Measurements from ENCODE around the gene SUB1.
"Not testable (repeated sequence)": the region's sequence is repeated elsewhere in the genome, so short reads cannot be mapped to it uniquely, and the experiment has no call there.

SUB1 gene

DNA sequence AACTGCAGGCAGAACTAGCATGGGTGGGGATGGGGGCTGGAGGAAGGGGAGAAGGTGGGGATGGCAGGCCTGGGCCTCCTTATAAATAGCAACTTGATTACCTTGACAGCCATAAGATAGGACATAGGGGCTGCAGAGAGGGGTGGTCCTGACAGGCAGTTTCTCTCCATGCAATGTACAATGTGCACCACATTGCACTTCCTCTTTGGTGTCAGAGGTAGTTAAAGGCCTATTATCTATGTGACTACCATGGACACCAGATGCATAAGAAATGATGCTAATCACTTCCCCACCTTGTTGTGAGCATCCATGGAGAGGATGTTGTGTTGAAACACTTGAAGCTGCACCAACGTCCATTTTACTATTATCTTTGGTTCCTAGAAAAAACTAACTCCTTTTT is 20.2 kb upstream of the SUB1 start:
- DNase-seq (ENCODE audit: low read depth in 2 of 2): no peak

DNA sequence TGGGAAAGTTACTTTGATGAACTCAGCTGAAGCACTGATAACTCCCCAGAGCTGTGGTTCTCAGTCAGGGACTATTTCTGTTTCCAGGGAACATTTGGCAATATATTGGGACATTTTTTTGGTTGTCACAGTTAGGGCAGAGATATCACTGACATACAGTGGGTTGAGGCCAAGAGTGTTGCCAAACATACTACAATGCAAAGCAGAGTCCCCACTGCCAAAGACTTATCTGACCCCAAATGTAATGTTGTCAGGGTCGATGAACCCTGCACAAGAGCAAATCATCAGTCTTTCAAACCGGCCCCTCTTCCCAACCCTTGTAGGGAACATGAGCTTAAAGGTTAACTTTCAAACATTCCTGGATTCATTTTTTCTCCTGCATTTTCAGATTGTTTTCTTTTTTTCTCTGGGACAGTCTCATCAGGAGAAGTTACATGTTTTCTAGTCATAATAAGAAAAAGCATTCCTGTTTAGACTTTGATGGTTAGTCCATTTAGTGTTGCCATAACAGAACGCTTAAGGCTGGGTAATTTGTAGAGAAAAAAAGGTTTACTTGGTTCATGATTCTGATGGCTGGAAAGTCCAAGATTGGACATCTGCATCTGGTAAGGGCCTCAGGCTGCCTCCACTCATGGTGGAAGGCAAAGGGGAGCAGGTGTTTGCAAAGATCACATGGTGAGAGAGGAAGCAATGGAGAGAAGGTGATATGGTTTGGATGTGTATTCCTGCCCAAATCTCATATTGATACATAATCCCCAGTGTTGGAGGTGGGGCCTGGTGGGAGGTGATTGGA is 18.8 kb upstream of the SUB1 start:
- DNase-seq (ENCODE audit: low read depth in 2 of 2): no peak

DNA sequence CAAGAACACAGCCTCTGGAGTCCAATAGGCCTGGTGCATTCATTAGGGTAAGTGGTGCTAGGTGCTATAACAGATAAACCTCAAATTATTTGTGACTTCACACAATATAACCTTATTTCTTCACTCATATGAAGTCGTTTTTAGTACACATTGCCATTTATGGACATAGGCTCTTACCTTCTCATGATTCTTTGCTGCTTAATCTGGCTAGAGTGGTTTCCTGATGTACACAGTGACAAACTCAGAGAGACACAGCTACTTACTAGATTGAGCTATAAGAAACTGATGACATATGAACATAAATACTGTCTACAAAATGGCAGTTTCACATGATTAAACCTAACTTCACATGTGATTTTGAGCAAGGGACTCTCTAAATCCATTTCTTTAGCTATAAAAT is 14.2 kb upstream of the SUB1 start:
- DNase-seq (ENCODE audit: low read depth in 2 of 2): no peak

DNA sequence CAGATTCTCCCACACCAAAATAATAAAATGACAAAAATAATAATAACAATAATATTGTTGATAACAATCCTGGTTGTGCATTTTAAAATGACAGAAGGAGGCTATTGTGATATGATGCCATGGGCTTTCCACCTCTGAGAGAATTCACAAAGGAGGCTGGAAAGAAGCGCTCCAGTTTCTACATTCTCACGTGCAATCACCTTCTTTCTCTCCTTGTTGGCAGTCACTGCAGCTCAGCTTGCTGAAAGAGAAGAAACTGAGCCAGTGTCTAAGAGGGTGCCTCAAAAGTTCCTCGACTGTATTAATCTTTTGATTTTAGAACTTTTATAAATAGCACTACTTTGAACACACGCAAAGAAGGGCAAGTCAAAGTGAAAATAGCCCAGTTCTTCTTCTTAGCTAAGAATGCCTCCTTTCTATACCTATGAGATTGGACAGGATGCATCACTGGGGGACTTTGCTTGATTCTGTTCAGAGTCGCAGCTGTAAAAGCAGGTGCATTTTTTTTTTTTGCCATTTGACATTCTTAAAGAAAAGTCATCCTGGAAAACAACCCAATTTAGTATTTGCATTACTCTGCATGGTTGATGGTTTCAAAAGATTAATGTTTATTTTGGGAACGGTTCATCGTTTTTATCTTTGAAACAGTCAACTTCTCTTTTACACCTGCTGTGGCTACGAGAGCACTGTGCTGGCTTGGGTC is 12.4 kb upstream of the SUB1 start:
- DNase-seq (ENCODE audit: low read depth in 2 of 2): no peak

DNA sequence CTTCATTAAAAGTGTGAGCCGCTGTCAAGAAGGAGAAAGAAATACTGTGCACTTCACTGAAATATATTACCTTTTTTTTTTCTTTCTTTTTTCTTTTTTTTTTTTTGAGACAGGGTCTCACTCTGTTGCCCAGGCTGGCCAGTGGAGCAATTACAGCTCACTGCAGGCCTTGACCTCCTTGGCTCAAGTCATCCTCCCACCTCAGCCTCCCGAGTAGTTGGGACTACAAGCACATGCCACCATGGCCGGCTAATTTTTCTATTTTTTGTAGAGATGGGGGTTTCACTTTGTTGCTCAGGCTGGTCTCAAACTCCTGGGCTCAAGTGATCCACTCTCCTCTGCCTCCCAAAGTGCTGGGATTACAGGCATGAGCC is 11.9 kb upstream of the SUB1 start:
- not testable (repeated sequence) for DNase-seq (ENCODE audit: low read depth in 2 of 2)

DNA sequence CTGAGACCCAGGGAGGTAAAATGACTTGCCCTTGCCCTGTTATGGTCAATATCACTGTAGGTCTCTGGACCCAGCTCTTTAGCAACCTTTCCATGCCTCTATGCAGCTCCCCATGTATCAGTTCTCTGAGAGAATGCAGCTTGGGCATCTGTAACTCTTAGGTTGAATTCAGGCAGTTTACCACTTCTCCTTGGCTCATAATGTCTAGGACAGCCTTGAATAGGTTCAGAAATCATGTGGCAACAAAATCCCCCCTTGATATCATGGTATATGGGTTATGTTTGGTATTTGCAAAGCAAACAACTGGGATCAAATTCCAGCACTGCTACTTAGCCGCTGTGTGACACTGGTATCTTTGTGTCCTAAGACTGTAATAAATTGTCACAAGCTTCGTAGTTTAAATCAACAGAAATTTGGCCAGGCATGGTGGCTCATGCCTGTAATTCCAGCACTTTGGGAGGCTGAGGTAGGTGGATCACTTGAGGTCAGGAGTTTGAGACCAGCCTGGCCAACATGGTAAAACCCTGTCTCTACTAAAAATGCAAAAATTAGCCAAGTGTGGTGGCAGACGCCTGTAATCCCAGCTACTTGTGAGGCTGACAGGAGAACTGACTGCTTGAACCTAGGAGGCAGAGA is 10.7 kb upstream of the SUB1 start:
- no peak for DNase-seq (ENCODE audit: low read depth in 2 of 2)

DNA sequence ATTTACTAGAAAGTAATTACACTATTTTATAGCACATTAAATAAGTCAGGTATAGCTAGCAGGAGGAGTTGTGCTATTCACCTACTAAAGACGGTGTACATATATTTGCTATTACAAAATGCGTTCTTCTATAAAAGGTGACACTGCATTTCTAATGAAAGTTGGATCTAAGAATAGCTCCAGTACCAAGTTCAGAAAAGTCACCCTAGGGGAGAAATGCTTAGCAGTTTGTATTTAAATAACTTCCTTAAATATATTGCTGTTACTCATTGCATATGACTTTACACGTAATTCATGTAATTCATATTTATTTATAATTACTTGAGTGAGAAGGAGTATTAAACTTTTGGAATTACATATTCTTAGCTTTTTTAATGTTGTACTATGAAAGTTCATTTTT is 7.0 kb upstream of the SUB1 start:
- DNase-seq (ENCODE audit: low read depth in 2 of 2): no peak

DNA sequence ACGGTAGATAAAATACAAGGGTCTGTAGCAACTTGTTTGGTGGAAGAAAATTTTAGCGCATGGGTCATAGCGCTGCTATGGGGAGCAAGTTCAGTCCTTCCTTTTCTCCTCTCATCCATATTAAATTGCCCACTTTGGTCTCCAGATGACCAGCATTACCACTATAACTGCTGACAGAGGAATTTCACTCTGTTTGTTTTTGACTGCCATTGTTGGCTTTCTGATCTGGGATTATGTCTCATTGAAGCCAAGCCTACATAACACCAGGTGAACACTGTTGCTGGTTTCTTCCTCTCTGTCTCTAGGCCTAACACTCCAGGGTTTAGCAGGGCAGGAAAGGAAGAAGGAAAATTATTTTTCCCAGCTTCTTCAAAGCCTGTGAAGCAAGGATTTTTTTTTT is 6.6 kb upstream of the SUB1 start:
- no peak for DNase-seq (ENCODE audit: low read depth in 2 of 2)

DNA sequence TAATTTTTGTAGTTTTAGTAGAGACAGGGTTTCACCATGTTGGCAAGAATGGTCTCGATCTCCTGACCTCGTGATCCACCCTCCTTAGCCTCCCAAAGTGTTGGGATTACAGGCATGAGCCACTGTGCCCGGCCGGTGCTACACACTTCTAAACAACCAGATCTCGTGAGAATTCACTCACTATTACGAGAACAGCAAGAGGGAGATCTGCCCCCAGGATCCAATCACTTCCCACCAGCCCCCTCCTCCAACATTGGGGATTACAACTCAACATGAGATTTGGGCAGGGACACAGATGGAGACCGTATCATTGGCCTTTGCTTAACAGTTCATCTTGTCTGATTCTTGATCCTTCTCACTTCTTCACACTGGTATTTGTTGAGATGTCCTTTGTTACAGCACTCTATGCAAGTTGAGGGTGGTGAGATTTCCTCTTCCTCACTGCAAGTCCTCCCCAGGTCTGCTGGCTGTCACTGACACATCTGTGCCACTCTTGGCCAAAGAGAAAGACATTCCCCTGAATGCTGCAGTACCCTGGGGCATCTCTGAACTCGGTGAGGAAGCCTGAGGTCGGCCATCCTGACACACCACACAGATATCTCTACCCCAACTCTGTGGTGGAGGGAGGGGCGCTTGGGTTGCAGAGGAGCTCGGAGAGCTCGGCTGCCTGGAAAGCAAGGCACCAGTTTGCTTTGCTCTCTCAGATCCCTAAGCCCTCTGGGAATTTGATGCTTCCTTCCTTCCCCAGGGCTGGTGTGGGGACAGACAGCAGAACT is 4.2 kb upstream of the SUB1 start:
- DNase-seq (ENCODE audit: low read depth in 2 of 2): no peak

DNA sequence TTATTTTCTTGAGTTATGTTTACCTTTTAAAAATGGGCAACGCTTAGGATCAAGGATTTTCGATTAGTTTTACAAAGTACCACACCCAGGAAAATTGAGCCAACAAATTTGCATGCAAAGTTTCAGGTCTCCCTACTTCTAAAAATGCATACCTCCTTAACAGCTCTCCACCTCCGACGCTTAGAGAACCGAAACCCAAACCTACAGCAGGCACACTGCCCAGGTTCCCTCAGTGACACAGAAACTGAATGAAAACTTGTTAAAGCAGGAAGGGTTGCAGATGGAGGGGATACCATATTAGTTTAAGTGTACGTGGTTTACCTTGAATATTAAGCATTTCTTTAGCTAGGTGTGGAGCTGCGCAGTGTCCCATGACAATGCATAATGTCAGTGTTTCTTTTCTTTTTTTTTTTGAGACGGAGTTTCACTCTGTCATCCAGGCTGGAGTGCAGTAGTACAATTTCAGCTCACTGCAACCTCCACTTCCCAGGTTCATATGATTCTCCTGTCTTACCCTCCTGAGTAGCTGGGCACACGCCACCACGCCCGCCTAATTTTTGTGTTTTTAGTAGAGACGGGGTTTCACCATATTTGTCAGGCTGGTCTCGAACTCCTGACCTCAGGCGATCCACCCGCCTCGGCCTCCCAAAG is 1.6 kb upstream of the SUB1 start:
- DNase-seq (ENCODE audit: low read depth in 2 of 2): no peak

DNA sequence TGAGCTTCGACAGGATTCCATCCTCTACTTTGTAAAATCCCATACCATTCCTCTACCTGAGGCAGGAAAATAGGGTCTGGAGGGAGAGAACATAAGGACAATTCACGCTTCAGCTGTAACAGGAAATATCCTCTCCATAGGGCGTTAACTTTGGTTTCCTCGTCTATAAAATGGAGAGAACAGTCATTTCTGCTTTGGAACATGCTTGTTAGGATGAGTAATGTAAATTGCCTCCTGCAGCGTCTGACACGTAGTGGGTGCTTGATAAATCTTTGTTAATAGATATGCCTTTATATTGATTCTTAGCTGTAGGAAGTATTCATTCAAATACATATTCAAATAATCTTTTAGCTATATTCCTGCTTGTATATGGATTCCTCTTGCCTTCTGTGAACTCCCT is 711 bp upstream of the SUB1 start:
- DNase-seq (ENCODE audit: low read depth in 2 of 2): no peak

DNA sequence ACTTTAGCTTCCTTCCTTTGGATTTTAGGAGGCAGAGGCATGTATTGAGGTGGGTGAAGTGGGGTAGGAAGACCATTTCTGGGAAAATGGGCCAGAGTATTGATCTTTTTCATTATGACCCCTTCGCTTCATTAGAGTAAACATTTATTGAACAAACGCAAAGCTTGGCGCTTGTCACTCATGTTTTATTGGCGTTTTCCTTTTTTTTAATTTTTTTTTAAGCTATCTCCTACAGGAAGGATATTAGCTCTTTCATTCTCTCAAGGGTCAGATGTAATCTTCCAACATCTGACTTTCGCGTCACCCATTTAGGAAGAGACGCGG is 273 bp upstream of the SUB1 start:
- no peak for DNase-seq (ENCODE audit: low read depth in 2 of 2)

DNA sequence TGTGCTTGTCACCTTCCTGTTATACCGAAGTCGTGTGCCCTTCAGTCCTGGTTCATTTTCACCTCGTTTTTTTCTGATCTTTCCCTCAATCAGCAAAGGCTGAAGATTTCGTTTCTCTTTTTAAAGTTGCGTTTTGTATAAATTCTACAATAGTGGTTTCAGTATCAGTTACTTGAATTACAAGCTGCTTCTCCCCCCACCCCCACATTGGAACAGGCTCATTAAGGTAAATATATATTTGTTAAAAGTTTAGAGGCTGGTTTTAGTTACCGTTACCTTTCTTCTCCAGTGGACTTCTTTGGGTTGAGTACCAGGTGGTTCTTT is 881 bp downstream of the SUB1 start:
- DNase-seq (ENCODE audit: low read depth in 2 of 2): no peak

DNA sequence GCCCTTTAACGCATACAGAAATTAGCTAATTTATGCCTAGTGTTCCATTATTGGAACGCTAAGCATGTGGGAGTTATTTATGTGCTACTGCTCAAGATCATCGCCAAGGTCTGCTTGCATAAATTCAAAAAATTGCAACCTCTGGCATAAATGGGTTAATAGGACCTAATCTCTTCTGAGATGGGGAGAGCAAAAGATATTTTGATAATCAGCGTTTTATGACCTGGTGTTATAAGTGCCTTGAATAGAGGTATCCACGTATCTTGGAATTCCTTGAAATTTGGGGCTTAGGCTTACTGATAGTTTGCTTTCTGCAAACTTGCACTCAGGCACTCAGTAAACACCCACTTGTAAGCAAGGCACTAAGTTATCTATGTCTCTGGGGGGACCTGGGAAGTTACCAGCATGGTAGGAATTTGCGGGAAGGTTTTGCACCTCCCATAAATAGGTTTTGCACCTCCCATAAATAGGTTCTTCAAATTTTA is 1.8 kb downstream of the SUB1 start:
- no peak for DNase-seq (ENCODE audit: low read depth in 2 of 2)

DNA sequence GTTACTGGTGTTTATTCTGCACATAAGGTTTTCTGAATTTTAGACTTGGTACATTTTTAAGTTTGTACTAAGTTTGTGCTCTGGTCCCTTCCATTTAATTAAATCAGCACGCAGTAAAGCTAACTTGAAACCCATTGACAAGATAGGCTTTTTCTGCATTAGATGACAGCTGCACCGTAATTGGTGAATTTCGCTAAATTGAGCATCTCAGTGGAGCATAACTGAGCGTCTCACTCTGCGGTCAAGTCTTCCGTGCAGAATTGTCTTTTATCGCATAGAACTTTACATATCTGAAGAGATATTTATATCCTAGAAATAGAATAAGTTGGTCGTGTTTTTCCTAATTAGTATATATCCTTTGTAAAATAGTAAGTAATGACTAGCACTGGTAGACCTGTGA is 4.1 kb downstream of the SUB1 start:
- DNase-seq (ENCODE audit: low read depth in 2 of 2): no peak

DNA sequence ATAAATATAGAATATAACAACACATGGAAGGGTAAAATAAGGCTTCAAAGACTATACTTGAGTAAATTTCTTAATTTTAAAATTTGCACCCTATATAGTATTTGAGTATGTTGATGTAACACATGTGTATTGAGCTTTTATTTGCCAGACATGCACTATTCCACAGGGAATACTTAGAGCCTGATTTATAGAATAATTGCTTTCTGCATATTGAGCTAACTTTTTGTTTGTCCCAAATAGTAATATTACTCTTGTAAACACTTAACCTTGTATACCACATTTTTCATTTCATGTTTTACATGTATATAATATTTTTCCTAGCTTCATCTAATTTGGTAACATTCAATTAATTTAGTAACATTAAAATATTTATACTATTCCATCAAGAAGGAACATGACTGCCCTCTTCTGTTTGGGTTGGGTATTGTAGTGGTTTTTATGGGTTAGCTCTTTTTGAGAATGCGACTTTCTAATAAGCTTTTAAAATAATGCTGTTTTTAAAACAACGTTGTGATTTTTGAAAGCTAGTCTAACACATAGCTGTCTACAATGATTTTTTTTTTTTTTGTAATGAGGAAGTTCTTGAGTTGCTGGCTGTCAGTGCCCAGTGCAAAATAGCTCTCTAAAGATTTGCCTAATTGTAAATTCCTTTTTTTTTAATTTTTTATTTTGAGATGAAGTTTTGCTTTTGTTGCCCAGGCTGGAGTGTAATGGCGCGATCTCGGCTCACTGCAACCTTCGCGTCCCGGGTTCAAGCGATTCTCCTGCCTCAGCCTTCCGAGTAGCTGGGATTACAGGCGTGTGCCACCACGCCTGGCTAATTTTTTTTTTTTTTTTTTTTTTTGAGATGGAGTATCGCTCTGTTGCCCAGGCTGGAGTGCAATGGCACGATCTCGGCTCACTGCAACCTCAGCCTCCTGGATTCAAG is 4.8 kb downstream of the SUB1 start:
- DNase-seq (ENCODE audit: low read depth in 2 of 2): no peak

DNA sequence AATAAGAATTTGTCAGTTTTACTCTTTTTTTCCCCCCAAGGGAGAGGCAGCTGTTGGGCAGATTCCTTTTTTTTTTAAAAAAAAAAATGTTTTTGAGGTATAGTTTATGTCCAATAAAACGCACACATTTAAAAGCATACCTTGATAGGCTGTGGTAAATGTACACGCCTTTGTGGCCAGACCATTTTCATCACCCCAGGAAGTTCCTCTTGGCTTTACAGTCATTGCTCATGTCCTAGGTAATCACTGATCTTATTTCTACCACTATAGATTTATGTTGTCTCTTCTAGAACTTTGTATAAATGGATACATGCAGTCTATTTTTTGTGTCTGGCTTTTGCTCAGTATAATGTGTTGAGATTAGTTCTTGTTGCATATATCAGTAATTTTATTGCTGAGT is 9.8 kb downstream of the SUB1 start:
- no peak for DNase-seq (ENCODE audit: low read depth in 2 of 2)

DNA sequence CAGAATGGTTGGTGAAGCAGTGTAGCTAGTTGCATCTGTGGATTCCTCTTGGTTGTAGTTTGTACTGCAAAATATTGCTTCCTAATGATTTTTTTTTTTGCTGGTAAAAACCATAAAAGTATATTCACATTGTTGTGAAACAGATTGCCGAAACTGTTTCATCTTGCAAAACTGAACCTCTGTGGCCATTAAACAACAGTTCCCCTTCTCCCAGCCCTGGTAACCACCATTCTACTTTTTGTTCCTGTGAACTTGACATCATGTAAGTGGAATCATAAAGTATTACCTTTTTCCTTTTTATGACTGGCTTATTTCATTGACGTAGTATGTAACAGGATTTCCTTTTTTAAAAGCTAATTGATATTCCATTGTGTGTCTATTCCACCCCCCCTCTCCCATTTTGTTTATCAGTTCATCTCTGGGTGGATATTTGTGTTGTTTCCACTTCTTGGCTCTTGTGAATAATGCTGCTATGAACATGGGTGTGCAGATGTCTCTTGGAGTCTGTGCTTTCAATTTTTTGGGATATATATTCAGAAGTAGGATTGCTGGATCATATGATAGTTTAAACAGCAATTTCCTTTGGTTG is 11.8 kb downstream of the SUB1 start:
- no peak for DNase-seq (ENCODE audit: low read depth in 2 of 2)

DNA sequence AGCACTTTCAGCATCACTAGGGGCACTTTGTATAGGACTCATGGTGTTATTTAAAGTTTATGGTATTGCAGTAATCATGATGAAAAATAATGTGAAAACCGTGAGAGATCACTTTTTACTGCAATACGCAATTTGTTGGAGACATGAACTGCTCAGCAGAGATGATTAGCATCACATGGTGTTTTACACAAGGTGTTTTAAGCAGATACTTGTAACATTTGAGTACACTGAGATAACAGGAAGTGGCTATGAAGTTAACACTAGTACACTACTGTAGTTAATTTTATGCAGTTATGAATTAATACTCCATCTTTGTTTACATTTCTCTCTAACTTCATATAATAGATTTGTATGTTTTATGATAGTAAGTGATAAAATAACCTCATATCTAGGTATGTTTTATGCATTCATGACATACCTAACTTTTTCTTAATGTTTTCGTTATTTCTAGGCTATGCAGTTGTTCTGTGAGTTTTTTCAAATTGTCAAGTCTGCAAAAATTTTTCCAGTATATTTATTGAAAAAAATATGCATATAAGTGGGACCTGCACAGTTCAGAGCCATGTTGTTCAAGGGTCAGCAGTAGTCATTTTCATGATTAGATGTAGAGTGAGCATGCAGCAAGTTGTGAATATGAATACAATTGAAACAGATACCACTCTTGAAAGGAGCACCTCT is 13.0 kb downstream of the SUB1 start:
- no peak for DNase-seq (ENCODE audit: low read depth in 2 of 2)

DNA sequence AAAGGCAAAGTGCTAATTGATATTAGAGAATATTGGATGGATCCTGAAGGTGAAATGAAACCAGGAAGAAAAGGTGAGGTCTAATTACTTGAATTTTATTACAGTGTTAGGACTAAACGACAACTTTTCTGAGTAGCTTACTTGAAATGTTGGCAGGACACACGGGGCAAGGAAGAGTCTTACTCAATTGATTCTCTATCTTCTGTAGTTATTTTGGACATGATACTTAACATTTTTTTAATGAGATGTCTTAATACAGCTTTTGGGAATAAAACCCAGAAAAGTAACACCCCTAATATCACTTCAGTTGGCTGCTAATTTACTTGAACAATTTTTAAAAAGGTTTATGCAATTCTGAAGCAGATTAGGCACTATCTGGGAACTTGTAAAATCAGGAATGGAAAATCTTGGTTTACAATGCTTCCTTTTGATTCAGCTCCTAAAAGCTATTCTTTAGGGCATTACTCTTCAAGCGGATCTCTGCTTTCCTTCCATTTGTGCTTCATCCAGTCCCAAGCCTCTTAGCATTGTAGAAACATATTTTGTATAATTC is 13.7 kb downstream of the SUB1 start:
- no peak for DNase-seq (ENCODE audit: low read depth in 2 of 2)
